CD4-positive, alpha-beta T cell treated with Interleukin-4 for 4 hours (primary cell): ENCODE measurements around the gene STMP1.
A peak's percentile ranks its signal among the peaks of the same experiment; 100 is the strongest.
"Not testable (repeated sequence)": the region's sequence is repeated elsewhere in the genome, so short reads cannot be mapped to it uniquely, and the experiment has no call there.

Source experiments
- DNase-seq: peaks from one replicate; pipeline ENCODE4 v3.0.0-alpha.2; 2020

The STMP1 gene

DNA sequence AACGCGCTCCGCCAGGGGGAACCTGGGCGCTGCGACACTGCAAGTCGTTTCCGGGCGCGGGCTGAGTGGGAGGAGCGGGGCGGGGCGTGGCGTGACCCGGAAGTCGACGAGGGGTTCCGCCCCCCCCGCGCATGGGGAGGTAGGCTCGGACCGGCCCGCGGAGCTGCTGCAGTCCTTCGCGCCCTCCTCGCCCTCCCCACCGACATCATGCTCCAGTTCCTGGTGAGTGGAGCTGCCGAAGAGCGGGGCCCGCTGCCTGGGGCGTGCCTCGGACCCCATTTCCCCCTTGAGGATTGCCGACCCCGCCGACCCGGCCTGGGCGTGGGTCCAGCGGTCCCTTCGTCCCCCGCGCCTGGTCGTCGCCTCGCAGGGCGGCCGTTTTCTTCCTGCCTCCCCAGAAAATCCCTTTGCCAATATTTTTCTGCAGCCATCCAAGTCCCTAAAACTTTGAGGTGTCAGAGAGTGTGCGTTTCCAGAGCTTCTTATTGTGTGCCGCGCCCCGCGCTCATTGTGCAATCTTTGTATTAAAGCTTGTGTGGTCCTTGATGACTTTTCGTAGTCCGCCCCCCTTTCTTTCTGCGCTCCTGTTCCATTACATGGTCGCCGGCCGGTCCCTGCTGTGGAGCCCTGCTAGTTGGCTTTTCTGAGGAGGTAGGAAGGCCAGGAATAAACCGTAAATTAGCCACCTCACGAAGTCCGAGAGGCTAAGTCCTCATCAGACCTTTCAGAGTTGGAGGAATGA lies at the start of gene STMP1:
Gene STMP1 (plus strand): TSS at position 142 of the 742 bp plus-strand sequence.
- peak; percentile 92 for DNase-seq

DNA sequence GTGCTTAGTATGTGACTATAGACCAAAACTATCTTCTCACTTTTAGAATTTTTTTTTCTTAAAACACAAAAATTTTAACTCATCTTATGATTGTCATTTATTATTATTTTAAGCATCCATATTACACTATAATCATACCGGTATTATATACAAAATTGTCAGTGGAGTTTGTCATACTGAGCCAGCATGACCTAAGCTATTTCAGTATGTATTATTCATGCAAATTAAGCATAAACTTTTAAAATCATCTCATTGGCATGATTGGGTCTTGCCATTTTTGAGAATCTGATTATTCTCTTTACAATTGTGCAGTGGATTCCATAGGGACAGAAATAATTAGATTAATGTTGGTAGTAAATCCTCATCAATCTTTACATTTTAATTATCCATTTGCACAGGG lies 46.2 kb upstream of the STMP1 start:
- DNase-seq = no peak

DNA sequence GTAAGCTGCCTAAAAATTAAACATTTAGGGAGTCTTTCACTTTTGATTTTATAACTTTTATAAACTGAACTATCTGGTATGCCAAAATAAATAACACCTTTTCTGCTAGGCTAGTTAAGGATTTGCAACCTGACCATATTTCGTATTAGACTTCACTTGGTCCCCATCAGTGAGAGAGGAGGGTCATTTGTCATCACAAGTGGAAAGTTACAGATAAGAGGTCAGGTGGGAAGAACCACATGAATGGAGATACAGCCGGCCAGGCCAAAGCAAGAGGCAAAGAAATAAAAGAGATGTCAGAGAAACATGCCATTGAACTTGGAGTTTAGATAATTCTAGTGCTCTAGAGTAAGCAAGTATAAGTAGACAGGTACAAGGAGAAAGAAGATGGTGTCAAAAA lies 44.5 kb upstream of the STMP1 start:
- DNase-seq = no peak

DNA sequence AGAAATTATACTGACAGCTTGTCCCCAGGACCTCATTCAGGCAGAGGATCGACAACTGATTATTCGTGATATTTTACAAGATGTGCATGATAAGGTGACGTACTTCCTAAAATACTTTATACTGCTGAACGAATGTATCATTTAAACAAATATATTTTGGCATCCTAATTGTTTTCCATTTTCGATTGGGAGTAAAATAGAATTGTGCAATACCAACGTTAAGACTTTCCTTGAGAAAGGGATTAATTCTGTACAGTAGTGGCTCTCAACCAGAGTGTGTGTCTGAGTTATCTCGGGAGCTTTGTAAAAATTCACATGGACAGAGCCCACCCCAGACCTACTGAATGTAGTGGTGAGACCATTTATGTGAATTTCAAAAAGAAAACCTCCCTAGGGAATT lies 43.8 kb upstream of the STMP1 start:
- no peak for DNase-seq

DNA sequence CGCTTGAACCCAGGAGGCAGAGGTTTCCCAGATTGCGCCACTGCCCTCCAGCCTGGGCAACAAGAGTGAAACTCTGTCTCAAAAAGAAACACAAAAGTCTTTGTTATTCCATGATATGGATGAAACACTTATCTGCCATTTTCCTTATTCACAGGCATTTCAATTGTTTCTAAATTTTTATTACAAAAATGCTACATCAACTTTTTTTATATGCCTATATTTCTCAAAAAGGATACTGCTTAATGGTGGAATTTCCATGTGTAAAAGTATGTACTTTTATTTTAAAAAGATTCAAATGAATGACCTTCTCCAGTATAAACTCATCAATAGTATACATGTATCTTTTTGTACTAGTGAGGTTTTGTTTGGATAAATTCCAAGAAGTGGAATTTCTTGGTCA lies 41.9 kb upstream of the STMP1 start:
- no peak for DNase-seq

DNA sequence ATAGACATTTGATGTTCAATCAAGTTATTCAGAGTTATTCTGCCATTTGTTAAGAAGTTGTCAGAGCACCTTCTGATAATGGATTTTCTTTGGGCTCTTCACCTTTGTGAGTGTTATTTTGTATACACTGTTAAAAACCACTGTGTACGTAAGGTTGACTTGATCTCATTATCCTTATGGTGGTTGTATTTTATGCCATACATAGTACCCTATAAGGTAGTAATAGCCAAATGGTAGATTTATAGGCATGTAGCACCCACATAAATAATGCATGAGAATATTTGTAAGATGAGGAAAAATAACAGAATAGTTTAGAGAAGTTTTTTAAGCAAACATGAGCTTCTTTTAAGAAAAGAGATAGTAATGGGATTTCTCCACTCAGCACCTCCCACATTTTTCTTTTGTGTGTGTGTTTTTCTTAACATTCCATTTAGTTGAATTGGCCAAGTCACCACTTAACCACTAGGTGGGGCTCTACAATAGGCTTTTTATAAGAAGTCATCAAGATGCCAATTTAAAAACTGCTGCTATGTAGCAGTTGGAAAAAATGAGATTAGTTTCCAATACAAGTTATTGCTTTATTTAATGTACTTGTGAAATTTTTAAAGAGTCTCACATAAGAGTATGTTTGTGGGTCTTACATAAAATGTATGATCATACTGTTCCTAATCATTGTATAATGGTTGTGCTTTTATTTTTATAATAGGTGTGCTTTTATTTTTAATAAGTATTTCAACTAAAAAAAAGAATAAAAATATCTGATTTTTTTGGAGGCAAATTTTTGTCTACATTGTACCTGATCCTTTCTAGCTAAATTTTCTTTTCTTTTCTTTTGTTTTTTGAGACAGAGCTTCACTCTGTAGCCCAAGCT lies 41.1 kb upstream of the STMP1 start:
- DNase-seq = peak; percentile 54

DNA sequence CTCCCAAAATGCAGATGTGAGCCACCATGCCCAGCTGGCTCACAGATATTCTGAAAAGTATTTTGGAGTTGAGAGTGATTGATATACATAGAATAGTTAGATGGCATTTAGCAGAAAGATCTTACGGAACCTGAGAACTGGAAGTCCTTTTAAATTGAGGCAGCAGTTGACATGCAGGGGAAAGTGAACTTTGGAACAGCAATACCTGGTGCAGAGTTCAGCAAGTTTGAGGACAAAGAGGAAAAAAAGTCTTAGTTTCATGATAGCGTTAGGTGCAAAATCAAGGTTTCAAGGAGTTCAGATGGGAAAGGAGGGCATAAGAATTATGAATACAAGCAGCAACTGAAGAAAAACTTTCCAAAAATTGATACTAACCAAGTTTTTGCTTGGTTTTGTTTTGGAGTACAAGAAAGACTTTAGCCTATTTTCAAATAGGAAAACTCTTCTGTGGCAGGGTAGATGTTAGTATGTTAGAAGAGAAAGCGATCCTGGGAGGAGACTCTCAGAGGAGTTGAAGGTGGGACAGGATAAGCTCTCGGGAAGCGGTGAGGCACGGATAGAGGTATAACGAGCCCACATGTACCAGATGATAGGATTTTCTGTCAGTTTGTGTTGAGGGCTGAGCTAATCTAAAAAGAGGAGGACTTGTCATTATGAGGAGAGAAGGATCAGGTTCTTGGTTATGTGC lies 28.0 kb upstream of the STMP1 start:
- no peak for DNase-seq

DNA sequence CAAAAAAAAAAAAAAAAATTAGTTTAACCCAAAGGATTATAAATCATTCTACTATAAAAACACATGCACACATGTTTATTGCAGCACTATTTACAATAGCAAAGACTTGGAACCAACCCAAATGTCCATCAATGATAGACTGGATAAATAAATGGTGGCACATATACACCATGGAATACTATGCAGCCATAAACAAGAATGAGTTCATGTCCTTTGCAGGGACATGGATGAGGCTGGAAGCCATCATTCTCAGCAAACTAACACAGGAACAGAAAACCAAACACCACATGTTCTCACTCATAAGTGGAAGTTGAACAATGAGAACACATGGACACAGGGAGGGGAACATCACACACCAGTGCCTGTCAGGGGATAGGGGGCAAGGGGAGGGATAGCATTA lies 22.6 kb upstream of the STMP1 start:
- not testable (repeated sequence) for DNase-seq

DNA sequence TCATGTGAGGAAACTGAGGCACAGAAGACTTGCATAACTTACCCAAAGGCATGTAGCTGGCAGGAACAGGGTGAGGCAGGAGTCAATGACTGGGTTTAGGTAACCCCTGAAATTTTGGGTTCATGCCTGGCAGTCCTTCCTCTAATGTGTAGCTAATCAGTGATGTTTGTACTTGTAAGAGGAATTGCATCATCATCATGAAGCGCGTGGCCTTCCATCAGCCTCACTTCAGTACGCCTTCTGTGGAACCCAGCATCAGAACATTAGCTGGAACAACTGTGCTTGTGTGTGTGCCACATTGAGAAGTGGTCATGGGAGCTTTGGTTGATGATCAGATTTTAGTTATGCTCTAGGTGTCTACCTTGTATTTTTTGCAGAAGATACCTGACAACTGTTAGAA lies 18.2 kb upstream of the STMP1 start:
- DNase-seq = no peak

DNA sequence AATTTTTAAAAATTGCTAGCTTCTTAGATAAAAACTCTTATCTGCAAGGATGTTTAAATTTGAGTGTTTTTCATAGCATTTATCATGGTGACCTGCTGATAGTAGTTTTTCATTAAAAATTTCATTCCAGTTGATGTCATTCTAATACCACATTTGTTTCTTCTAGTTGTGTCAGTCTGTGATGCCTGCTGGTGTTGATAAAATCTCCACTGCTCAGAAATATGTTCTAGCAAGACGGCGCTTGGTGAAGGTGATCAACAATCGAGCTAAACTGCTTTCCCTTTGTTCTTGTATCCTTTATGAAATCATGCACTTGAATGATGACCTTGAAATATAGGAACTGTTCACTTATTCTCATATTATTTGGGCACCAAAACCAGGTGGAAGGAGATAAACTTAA lies 17.6 kb upstream of the STMP1 start:
- no peak for DNase-seq

DNA sequence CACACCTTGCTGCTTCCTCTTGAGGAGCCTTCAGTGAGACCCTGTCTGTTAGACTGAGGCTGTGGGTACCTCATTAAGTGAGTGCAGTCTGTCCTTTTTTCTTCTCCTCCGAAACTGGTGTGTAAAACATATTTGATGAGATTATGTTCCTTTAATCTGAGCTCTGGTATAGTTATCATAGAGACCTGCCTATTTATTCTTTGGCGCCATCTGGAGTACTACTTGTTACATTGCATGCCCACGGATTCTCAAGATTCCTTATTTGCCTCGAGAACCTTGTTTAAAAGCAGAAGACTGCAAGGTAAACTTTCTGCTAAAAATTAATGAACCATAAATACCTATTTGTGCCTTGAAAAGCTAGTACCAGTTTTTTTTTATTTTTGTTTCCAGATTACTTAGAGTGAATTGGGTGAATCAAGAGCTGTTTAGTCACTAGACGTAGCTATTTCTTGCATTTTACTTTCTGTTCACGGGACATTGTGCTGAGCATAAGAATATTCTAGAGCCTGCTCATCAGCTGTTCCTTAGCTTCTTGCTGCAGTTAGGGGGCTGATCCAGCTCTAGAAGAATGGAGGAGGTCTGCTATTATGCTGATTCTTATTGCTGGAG lies 16.9 kb upstream of the STMP1 start:
- peak; percentile 45 for DNase-seq

DNA sequence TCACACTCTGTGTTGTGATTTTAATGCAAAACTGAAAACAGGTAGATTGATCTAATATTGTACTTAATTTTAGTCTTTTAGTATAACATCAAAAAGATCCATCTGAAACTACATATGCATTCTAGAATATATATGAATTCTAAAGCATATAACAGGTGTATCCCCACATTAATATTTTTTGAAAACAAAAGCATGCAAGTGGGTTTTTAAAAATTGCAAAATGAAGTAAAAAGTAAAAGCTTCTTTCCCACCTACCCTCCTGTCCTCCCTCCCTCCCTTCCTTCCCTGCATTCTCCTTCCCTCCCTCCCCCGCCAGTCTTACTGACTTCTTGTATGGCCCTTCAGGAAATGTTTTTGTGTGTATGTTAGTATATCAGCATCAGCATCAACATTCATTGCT lies 14.6 kb upstream of the STMP1 start:
- DNase-seq = no peak

DNA sequence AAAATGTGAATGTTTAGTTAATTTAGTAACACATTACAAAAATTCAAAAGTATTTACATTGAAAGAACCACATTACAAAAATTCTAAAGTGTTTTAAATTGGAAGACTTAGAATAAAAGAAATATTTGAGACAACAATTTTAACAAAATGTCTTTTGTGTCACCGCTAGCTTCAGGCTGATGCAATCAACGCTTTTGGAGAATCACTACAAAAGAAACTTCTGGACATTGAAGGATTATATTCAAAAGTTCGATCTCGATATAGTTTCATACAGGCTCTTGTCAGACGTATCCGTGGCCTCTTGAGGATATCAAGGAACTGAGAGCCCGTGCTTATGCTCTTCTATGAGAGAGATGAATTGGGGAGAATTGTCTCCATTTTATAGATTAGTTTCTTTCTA lies 14.1 kb upstream of the STMP1 start:
- DNase-seq = no peak

DNA sequence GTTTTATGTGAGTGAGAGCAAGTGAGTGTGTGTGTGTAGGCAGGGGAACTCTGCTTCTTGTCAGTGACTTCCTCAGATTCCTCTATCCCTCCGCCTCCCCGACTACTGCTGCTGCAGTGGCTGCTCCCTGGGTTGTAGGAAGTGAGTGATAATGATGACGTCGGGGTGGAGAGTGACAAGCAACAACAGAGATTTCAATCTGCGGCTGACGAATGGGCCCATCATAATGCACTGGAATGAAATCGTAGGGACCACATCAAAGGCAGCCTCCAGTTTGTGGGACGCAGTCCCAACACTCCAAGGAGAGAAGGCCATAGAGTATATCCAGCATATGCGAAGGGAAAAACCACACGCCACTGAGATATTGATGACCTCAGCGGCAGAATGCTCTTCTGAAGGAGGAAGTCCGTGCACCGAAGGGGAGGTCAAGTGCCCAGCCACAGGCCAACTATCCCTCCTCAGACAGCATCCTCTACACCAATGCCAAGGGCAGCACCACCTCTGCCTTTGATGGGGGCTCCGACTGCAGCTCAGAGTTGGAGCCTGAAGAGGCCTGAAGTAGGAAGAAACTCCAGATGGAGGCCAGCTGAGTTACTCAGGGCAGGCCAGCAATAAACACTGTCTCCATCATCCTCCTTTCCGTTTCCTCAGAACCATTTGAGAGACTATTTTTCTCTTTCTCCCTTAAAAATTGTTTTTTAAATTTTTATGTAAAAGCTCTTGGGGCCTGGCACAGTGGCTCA lies 11.3 kb upstream of the STMP1 start:
- DNase-seq = no peak

DNA sequence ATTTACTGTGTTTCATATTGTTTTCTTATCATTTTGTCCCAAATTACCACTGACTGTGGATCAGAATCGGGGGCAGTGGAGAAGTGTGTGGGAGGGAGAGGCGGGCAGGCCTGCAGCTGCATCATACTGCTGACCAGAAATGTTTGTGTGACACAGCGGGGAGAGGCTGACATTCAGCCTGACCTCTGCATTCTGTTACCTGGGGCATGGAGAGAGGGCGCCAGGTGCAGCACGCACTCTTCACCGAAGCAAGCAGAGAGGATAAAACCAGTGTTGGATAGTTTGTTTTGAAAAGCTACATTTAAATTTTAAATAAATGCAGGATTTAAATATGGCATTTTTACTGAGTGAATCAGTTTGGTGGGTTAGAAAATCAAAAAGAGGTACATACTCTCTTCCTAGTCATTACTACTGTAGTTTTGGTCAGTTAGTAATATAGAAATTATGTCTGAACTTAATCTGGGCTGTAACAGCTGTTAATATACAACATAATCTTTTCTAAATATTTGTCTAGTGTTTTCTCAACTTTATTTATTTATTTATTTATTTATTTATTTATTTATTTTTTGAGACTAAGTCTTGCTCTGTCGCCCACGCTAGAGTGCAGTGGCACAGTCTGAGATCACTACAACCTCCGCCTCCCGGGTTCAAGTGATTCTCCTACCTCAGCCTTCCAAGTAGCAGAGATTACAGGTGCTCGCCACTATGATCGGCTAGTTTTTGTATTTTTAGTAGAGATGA lies 8.8 kb upstream of the STMP1 start:
- no peak for DNase-seq

DNA sequence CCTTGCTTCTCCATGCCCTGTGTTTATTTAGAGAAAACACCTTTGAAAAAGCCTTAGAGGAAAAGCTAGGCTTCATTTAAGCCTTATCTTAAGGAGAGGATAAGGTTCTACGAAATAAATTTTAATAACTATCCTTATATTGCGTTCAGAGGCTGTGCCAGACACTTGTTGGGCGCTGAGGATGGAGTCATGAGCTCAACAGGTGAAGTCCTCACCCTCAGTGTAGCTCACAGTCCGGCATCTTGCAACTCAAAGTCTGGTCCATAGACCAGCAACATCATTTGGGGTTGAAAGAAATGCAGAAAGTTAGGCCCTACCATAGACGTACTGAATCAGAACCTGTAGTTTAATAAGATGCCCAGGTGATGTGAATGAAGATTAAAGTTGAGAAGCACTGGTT lies 3.8 kb upstream of the STMP1 start:
- no peak for DNase-seq

DNA sequence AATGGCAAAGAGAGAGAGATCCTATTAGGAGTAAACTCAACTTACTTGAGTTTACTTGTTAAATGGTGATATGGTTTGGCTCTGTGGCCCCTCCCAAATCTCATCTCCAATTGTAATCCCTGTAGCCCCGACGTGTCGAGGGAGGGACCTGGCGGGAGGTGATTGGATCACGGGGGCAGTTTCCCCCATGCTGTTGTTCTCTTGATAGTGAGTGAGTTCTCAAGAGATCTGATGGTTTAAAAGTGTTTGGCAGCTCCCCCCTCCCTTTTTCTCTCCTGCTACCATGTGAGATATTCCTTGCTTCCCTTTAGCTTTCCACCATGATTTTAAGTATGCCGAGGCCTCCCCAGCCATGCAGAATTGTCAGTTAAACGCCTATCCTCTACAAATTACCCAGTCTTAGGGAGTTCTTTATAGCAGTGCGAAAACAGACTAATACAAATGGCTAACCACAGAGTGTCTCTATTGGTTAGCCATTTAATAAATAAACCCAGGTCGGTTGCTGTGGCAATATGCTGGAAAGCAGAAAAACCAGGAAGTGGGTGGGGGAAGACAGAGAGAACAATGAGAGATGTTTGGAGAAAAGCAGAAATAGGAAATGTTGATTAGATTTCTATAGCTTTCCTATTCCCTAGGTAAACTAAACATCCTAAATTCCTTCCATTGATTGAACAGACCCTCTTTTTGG lies 3.0 kb upstream of the STMP1 start:
- DNase-seq = no peak

DNA sequence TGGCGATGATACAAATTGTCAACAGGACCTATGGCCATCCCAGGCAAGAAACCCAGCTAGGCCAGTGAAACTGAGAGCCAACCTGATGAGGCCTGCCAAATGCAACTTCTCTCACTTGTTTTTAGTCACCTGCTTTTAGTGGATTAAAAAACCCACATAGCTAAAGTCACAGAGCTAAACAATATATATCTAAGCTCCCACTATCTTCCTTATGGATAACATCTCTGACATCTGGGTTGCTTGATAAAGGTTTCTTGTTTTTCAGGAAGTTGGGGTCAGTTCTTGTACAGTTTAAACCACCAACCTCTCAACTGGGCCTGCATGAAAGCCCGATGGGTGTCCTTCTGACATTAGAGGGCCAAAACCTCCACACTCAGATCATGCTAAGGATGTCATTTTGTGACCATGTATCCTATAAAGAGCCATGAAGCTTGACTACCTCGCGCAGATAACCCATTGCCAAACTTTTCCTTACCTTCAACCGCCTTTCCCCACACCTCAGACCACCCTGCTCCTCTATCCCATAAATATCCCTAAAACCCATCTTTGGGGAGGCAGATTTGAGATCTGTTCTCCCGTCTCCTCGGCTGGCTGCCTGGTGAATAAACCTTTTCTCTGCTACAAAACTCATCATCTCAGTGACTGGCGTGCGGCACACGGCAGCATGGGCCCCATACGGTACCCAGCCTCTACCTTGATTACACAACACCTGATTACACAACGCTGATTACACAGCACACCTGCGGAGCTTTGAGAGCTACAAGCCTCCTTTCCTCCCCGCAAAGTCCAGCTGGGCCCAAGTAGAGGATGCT lies 797 bp upstream of the STMP1 start:
- no peak for DNase-seq

DNA sequence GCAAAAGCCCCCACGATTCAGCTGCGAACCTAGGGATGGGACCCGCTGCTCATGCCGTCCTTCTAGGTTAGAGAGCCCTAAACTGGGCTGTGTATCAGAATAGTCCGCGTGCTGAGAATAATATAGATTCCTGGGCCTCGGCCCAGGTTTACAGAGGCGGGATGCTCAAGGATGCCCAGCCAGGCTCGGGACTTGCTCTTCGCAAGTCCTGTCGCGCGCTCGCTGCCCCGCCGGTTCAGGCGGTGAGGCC lies 266 bp upstream of the STMP1 start:
- no peak for DNase-seq

DNA sequence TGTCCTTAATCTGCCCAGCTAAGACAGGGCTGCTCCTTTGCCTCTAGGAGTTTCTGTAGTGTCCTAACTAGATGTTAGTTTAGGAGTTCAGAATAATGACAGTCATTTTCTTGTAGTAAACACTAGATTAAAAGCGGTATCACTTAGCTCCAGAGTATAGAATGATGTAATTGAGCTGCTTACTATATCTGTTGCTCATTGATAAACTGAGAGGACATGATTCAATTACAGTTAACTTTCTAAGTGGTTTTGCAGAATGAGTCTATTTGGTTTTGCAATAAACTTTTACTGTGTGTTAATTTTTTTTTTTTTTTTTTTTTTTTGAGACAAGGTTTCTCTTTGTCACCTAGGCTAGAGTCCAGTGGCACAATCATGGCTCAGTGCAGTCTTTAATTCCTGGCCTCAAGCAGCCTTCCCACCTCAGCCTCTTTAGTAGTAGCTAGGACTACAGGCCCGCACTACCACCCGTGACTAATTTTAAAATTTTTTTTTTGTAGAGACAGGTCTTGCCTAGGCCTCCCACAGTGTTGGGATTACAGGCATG lies 1.8 kb downstream of the STMP1 start:
- no peak for DNase-seq
